ENCODE data around the gene TMEFF1.

Gene TMEFF1

DNA sequence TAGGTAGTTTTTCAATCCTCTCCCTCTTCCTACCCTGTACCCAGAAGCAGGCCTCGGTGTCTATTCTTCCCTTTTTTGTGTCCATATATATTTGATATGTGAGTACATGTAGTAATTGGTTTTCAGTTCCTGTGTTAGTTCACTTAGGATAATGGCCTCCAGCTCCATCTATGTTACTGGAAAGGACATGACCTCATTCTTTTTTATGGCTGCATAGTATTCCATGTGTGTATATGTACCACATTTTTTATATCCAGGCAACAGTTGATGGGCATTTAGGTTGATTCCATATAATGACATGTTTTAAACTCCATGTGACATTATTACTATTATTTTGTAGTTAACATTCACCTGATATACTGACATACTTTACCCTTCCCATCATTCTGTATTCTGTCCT, 154.0 kb downstream of the TMEFF1 start:
- TF ChIP-seq, protein P1, sequence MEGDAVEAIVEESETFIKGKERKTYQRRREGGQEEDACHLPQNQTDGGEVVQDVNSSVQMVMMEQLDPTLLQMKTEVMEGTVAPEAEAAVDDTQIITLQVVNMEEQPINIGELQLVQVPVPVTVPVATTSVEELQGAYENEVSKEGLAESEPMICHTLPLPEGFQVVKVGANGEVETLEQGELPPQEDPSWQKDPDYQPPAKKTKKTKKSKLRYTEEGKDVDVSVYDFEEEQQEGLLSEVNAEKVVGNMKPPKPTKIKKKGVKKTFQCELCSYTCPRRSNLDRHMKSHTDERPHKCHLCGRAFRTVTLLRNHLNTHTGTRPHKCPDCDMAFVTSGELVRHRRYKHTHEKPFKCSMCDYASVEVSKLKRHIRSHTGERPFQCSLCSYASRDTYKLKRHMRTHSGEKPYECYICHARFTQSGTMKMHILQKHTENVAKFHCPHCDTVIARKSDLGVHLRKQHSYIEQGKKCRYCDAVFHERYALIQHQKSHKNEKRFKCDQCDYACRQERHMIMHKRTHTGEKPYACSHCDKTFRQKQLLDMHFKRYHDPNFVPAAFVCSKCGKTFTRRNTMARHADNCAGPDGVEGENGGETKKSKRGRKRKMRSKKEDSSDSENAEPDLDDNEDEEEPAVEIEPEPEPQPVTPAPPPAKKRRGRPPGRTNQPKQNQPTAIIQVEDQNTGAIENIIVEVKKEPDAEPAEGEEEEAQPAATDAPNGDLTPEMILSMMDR (IDR thresholded peaks at IDR 0.05; ENCODE audit: insufficient read depth, low read depth, low read length, missing control alignments) = no peak
- DNase-seq (ENCODE audit: low read depth) = no peak
- H3K4me3 ChIP-seq (ENCODE audit: low read length) = no peak overlapping the region

Measured in epithelial cell of esophagus (primary cell).